Activated CD8-positive, alpha-beta T cell treated with anti-CD3 and anti-CD28 coated beads, Interleukin-2, amount 10 ng/mL, durations not matched to agents 7 days and 5 days (primary cell): ENCODE results near the gene HOXA7. TPM values are rescaled to one million over a fixed set of nuclear protein-coding genes. Genes with fewer than 3 reads are reported as not detected.

ENCODE experiments used
- ATAC-seq: fragments of 150-1000 bp; cut with Tn5 transposase; one replicate; pipeline ENCODE4 v1.10.0; 2021; ENCODE audit warnings: moderate library complexity
- CTCF ChIA-PET: fragments of 350-600 bp; sonication (Branson Sonifier 250); formaldehyde crosslinking; loops from one replicate; lab custom pipeline; 2021; ENCODE audit warnings: antibody characterized with exemption; lab: Charles Lee
- POLR2A ChIA-PET: fragments of 350-600 bp; sonication (Branson Sonifier 250); formaldehyde crosslinking; loops from one replicate; lab custom pipeline; 2021; ENCODE audit warnings: antibody characterized with exemption; lab: Charles Lee
- DNase-seq: peaks from one replicate; pipeline ENCODE4 v3.0.0-alpha.2; 2020
- H3K27ac Mint-ChIP-seq: one replicate; pipeline ENCODE4 v1.8.0; 2021; ENCODE audit warnings: mild to moderate bottlenecking, mixed read lengths
- H3K27me3 Mint-ChIP-seq: one replicate; pipeline ENCODE4 v1.8.0; 2021; ENCODE audit warnings: low read depth, mixed read lengths
- H3K36me3 Mint-ChIP-seq: one replicate; pipeline ENCODE4 v1.8.0; 2021; ENCODE audit warnings: low read depth, mixed read lengths
- H3K4me1 Mint-ChIP-seq: one replicate; pipeline ENCODE4 v1.8.0; 2021; ENCODE audit warnings: low read depth, mixed read lengths
- H3K4me3 Mint-ChIP-seq: one replicate; pipeline ENCODE4 v1.8.0; 2021; ENCODE audit warnings: mild to moderate bottlenecking, mixed read lengths
- H3K9me3 Mint-ChIP-seq: one replicate; pipeline ENCODE4 v1.8.0; 2022; ENCODE audit warnings: mixed read lengths; ENCODE audit not compliant: insufficient read depth
- total RNA-seq, 2 experiments: library from RNA; stranded (reverse); gene quantifications; one replicate each; pipeline ENCODE4 v1.2.3, GENCODE V29; 2021

HOXA7 gene
- total RNA-seq, 2 experiments from 2014 or later = not detected

- POLR2A ChIA-PET = interaction anchor here (0.6 kb wide), 1 partner anchor 12 kb away, joined by 4 read pairs; no protein-coding TSS in a partner anchor
- Mint-ChIP-seq H3K4me1 (peaks cover 14% of the 10 kb centered on the region), H3K27ac (no peak overlapping the region), H3K36me3 (peaks cover 5% of the 10 kb centered on the region), H3K27me3 (peaks cover 61% of the 10 kb centered on the region), H3K4me3 (no peak overlapping the region), H3K9me3 (no peaks in the 10 kb centered on the region)
- DNase-seq (no peak), ATAC-seq (peak; percentile 23)
- CTCF ChIA-PET = interaction anchor here (1.1 to 1.3 kb wide), 2 partner anchors 11 to 23 kb away, joined by 3 to 6 read pairs; no protein-coding TSS in a partner anchor
These were observed 17.1 kb upstream of the HOXA7 start for GRCh38 chr7:27173511-27173955.

- H3K4me3 Mint-ChIP-seq = peak overlapping the region; percentile 45
- POLR2A ChIA-PET = interaction anchor here (0.6 kb wide), 1 partner anchor 11 kb away, joined by 4 read pairs; no protein-coding TSS in a partner anchor
These were observed 16.5 kb upstream of the HOXA7 start for GRCh38 chr7:27172823-27173510.

GRCh38 chr7:27172315-27172774 is 15.9 kb upstream of the HOXA7 start:
- POLR2A ChIA-PET = no interaction called here
- Mint-ChIP-seq H3K36me3 (peaks cover 5% of the 10 kb centered on the region), H3K9me3 (no peaks in the 10 kb centered on the region), H3K27ac (peak overlapping the region; percentile 69), H3K27me3 (peaks cover 62% of the 10 kb centered on the region), H3K4me1 (peaks cover 15% of the 10 kb centered on the region), H3K4me3 (peak overlapping the region; percentile 45)
- CTCF ChIA-PET = interaction anchor here (1.1 to 1.3 kb wide), 3 partner anchors 9 to 24 kb away, joined by 3 to 6 read pairs (median 5); no protein-coding TSS in a partner anchor
- ATAC-seq (no peak), DNase-seq (no peak)

More at GRCh38 chr7:27172823-27173510, 16.5 kb upstream of the HOXA7 start:
- peaks cover 15% of the 10 kb centered on the region for H3K4me1 Mint-ChIP-seq
- DNase-seq (no peak), ATAC-seq (no peak)
- no peaks in the 10 kb centered on the region for H3K9me3 Mint-ChIP-seq
- no peak overlapping the region for H3K27ac Mint-ChIP-seq
- peaks cover 5% of the 10 kb centered on the region for H3K36me3 Mint-ChIP-seq
- CTCF ChIA-PET = interaction anchor here (1.1 to 1.3 kb wide), 2 partner anchors 10 to 23 kb away, joined by 3 to 6 read pairs; no protein-coding TSS in a partner anchor
- H3K27me3 Mint-ChIP-seq = peaks cover 61% of the 10 kb centered on the region

GRCh38 chr7:27171637-27172314 is 15.3 kb upstream of the HOXA7 start:
- ChIA-PET POLR2A (no interaction called here), CTCF (interaction anchor here (1.3 kb wide), 1 partner anchor 24 kb away, joined by 5 read pairs; no protein-coding TSS in a partner anchor)
- H3K9me3 Mint-ChIP-seq = no peaks in the 10 kb centered on the region
- peaks cover 8% of the 10 kb centered on the region for H3K36me3 Mint-ChIP-seq
- H3K27me3 Mint-ChIP-seq = peaks cover 67% of the 10 kb centered on the region
- no peak for ATAC-seq
- H3K4me3 Mint-ChIP-seq = peak overlapping the region; percentile 45
- peaks cover 15% of the 10 kb centered on the region for H3K4me1 Mint-ChIP-seq
- no peak for DNase-seq
- peak overlapping the region; percentile 69 for H3K27ac Mint-ChIP-seq

- ChIA-PET POLR2A (no interaction called here), CTCF (interaction anchor here (1.3 kb wide), 1 partner anchor 25 kb away, joined by 5 read pairs; no protein-coding TSS in a partner anchor)
These were observed 14.8 kb upstream of the HOXA7 start for GRCh38 chr7:27171325-27171636.

GRCh38 chr7:27170426-27171324 is 14.2 kb upstream of the HOXA7 start:
- ATAC-seq = no peak
- POLR2A ChIA-PET = no interaction called here
- Mint-ChIP-seq H3K4me1 (peaks cover 16% of the 10 kb centered on the region), H3K9me3 (no peaks in the 10 kb centered on the region), H3K27ac (no peak overlapping the region), H3K36me3 (peaks cover 9% of the 10 kb centered on the region), H3K27me3 (peaks cover 70% of the 10 kb centered on the region), H3K4me3 (no peak overlapping the region)
- CTCF ChIA-PET = interaction anchor here (1.3 to 1.5 kb wide), 2 partner anchors 9 to 25 kb away, joined by 5 to 6 read pairs; no protein-coding TSS in a partner anchor
- DNase-seq = no peak

More at GRCh38 chr7:27171325-27171636, 14.8 kb upstream of the HOXA7 start:
- Mint-ChIP-seq H3K36me3 (peaks cover 8% of the 10 kb centered on the region), H3K27ac (peak overlapping the region; percentile 39), H3K9me3 (no peaks in the 10 kb centered on the region), H3K4me3 (no peak overlapping the region), H3K27me3 (peaks cover 70% of the 10 kb centered on the region), H3K4me1 (peaks cover 15% of the 10 kb centered on the region)
- ATAC-seq = no peak
- no peak for DNase-seq

GRCh38 chr7:27169658-27170425 is 13.4 kb upstream of the HOXA7 start:
- peaks cover 16% of the 10 kb centered on the region for H3K4me1 Mint-ChIP-seq
- peaks cover 9% of the 10 kb centered on the region for H3K36me3 Mint-ChIP-seq
- ATAC-seq = no peak
- H3K27me3 Mint-ChIP-seq = peaks cover 67% of the 10 kb centered on the region
- no peak overlapping the region for H3K27ac Mint-ChIP-seq
- DNase-seq = no peak
- ChIA-PET POLR2A (no interaction called here), CTCF (interaction anchor here (1.5 kb wide), 1 partner anchor 10 kb away, joined by 6 read pairs; no protein-coding TSS in a partner anchor)
- no peaks in the 10 kb centered on the region for H3K9me3 Mint-ChIP-seq
- no peak overlapping the region for H3K4me3 Mint-ChIP-seq

- CTCF ChIA-PET = interaction anchor here (0.7 to 1.7 kb wide), 3 partner anchors 11 to 27 kb away, joined by 3 to 6 read pairs (median 3); no protein-coding TSS in a partner anchor
- Mint-ChIP-seq H3K36me3 (peaks cover 11% of the 10 kb centered on the region), H3K9me3 (no peaks in the 10 kb centered on the region), H3K4me3 (no peak overlapping the region), H3K27ac (peak overlapping the region; percentile 32), H3K4me1 (peaks cover 16% of the 10 kb centered on the region), H3K27me3 (peaks cover 77% of the 10 kb centered on the region)
- DNase-seq = no peak
- POLR2A ChIA-PET = no interaction called here
- no peak for ATAC-seq
These were observed 11.9 kb upstream of the HOXA7 start for GRCh38 chr7:27168265-27168947.

GRCh38 chr7:27167916-27168264 is 11.4 kb upstream of the HOXA7 start:
- no peak overlapping the region for H3K27ac Mint-ChIP-seq
- H3K36me3 Mint-ChIP-seq = peaks cover 11% of the 10 kb centered on the region
- no peak overlapping the region for H3K4me3 Mint-ChIP-seq
- H3K4me1 Mint-ChIP-seq = peaks cover 16% of the 10 kb centered on the region
- CTCF ChIA-PET = interaction anchor here (1.5 to 1.7 kb wide), 2 partner anchors 12 to 17 kb away, joined by 3 to 6 read pairs; no protein-coding TSS in a partner anchor
- POLR2A ChIA-PET = no interaction called here
- H3K27me3 Mint-ChIP-seq = peaks cover 81% of the 10 kb centered on the region
- H3K9me3 Mint-ChIP-seq = no peaks in the 10 kb centered on the region
- ATAC-seq (no peak), DNase-seq (no peak)
